HepG2 (cell line): ENCODE measurements around the gene ZFAND3. TPM values are rescaled to one million over a fixed set of nuclear protein-coding genes. Genes with fewer than 3 reads are reported as not detected.

Source experiments
- ATAC-seq: fragments of 200-7000 bp; cut with Tn5 transposase; 3 replicates; pipeline ENCODE4 v1.9.1; 2020; ENCODE audit warnings: mild to moderate bottlenecking, moderate library complexity
- BruUV-seq: library from RNA; stranded (reverse); fragments of 400-500 nt; replicated peaks from 2 replicates; lab custom pipeline; 2021; lab: Mats Ljungman, UMichigan
- CTCF ChIA-PET: fragments of 300-600 bp; formaldehyde crosslinking; extraction: SDS; loops from one replicate; lab custom pipeline; 2021; ENCODE audit warnings: low total read pairs, inconsistent platforms, low intra/inter-chr PET ratio; lab: Yijun Ruan, JAX
- POLR2A ChIA-PET: fragments of 350-600 bp; sonication (Branson Sonifier 250); formaldehyde crosslinking; loops from one replicate; lab custom pipeline; 2020; ENCODE audit warnings: antibody characterized with exemption, inconsistent platforms; lab: Yijun Ruan, JAX
- DNase-seq: peaks from one replicate; pipeline ENCODE4 v3.0.0-alpha.2; 2015; ENCODE audit warnings: low spot score
- FAIRE-seq: peaks from 3 replicates; lab custom pipeline; 2011; peaks lifted over from hg19 to GRCh38; lab: Jason Lieb, UNC
- H2AFZ ChIP-seq: one replicate; pipeline ENCODE4 v1.6.1; 2011; ENCODE audit warnings: low read length, inconsistent platforms
- H3K27ac ChIP-seq: fragments of 300-600 bp; 3 replicates; pipeline ENCODE4 v1.8.0; 2011; ENCODE audit warnings: mixed run types, mild to moderate bottlenecking, mixed read lengths, low read length, inconsistent platforms; ENCODE audit not compliant: insufficient read depth; ENCODE audit errors: extremely low read length
- H3K27me3 ChIP-seq, 2 experiments: fragments of 200-600 bp in 1 of 2; 2 replicates in 1 of 2; 3 replicates in 1 of 2; pipeline versions ENCODE4 v1.6.0 to v1.8.0; 2011; ENCODE audit warnings: low read length in 2 of 2, mild to moderate bottlenecking in 2 of 2, moderate library complexity in 2 of 2, inconsistent platforms in 1 of 2; ENCODE audit not compliant: insufficient read depth in 2 of 2, control insufficient read depth in 1 of 2
- H3K36me3 ChIP-seq, 2 experiments: fragments of 200-600 bp in 1 of 2; replicated peaks in 1 of 2; 2 replicates in 1 of 2; 3 replicates in 1 of 2; pipeline versions ENCODE4 v1.5.1 to v1.8.0; 2011; ENCODE audit warnings: low read length in 2 of 2, inconsistent platforms in 1 of 2; ENCODE audit not compliant: insufficient read depth in 2 of 2, control insufficient read depth in 1 of 2
- H3K4me1 ChIP-seq: 2 replicates; pipeline ENCODE4 v1.5.1; 2012; ENCODE audit warnings: low read length, inconsistent platforms; ENCODE audit not compliant: insufficient read depth
- H3K4me2 ChIP-seq: 2 replicates; pipeline ENCODE4 v1.6.0; 2011; ENCODE audit warnings: low read depth, low read length, inconsistent platforms
- H3K4me3 ChIP-seq, 3 experiments: fragments of 200-600 bp in 1 of 3; sonication (generic), shearing (Covaris generic) in 1 of 3; replicated peaks in 1 of 3; 2 replicates each; pipeline ENCODE4 v1.5.1; 2011 to 2016; ENCODE audit warnings: low read length in 3 of 3, inconsistent platforms in 2 of 3, low read depth in 2 of 3, mild to moderate bottlenecking in 2 of 3, control low read depth in 1 of 3, mixed read lengths in 1 of 3; ENCODE audit not compliant: insufficient read depth in 1 of 3
- H3K79me2 ChIP-seq: one replicate; pipeline ENCODE4 v1.6.1; 2011; ENCODE audit warnings: low read length, inconsistent platforms; ENCODE audit not compliant: insufficient read depth
- H3K9ac ChIP-seq: 2 replicates; pipeline ENCODE4 v1.6.0; 2011; ENCODE audit warnings: mild to moderate bottlenecking, low read depth, low read length, inconsistent platforms; ENCODE audit not compliant: insufficient read depth
- H3K9me3 ChIP-seq: 2 replicates; pipeline ENCODE4 v1.5.1; 2012; ENCODE audit warnings: mild to moderate bottlenecking, low read length
- H4K20me1 ChIP-seq: 2 replicates; pipeline ENCODE4 v1.6.0; 2011; ENCODE audit warnings: inconsistent platforms, mild to moderate bottlenecking, low read length, moderate library complexity; ENCODE audit not compliant: insufficient read depth
- FOXO1 ChIP-seq: sonication (generic); formaldehyde crosslinking; IDR thresholded peaks from 2 replicates; pipeline ENCODE4 v1.4.0; 2020; ENCODE audit warnings: missing genetic modification reagents
- HNRNPLL ChIP-seq: fragments of 200-400 bp; formaldehyde crosslinking; IDR thresholded peaks from 2 replicates; pipeline ENCODE4 v1.6.1; 2017; ENCODE audit warnings: mild to moderate bottlenecking, low read depth, low read length; ENCODE audit not compliant: poor library complexity, severe bottlenecking
- KDM5A ChIP-seq: fragments of 200-600 bp; sonication (generic); IDR thresholded peaks from 2 replicates; pipeline ENCODE4 v1.7.0; 2018; ENCODE audit warnings: antibody characterized with exemption, mild to moderate bottlenecking, low read length, borderline replicate concordance
- RBM22 ChIP-seq: fragments of 200-400 bp; formaldehyde crosslinking; optimal IDR thresholded peaks from 2 replicates; pipeline ENCODE3; 2017; ENCODE audit warnings: mild to moderate bottlenecking, low read length, moderate library complexity
- RNF2 ChIP-seq: fragments of 450-650 bp; conservative IDR thresholded peaks from 2 replicates; pipeline ENCODE4 v1.6.1; 2016; ENCODE audit warnings: low read depth
- SMAD1 ChIP-seq: sonication (generic); formaldehyde crosslinking; IDR thresholded peaks from 2 replicates; pipeline ENCODE4 v1.4.0; 2020; ENCODE audit warnings: missing genetic modification reagents, low read depth, mild to moderate bottlenecking, borderline replicate concordance
- in situ Hi-C: cut with HindIII; loops from 2 replicates; pipeline ENCODE4 v1.10.0; 2017; ENCODE audit warnings: low pct_unique_long_range_greater_than_20kb; ENCODE audit not compliant: extremely low pct_ligation_motif_present
- intact Hi-C: fragments of 100-400 bp; cut with micrococcal nuclease; formaldehyde crosslinking; loops from one replicate; pipeline ENCODE4 v1.10.0; 2022; ENCODE audit not compliant: unreplicated experiment
- polyA plus RNA-seq, 8 experiments: library from polyadenylated mRNA; depleted of rRNA in 3 of 8; stranded (reverse) in 7 of 8; unstranded in 1 of 8; fragments of >200 nt; fragmentation: Illumina TruSeq in 4 of 8; extraction: Trizol in 4 of 8; gene quantifications; 2 replicates each; pipeline versions ENCODE4 v1.2.1 to v1.2.3, GENCODE V29; 2011 to 2016; ENCODE audit warnings: low read depth in 4 of 8, missing spikeins in 1 of 8, mixed read lengths in 1 of 8; ENCODE audit not compliant: insufficient read depth in 1 of 8
- total RNA-seq, 5 experiments: library from RNA; depleted of rRNA; stranded (reverse); fragments of >200 nt; fragmentation: Illumina TruSeq; extraction: Trizol; gene quantifications; 2 replicates each; pipeline ENCODE4 v1.2.3, GENCODE V29; 2016; ENCODE audit warnings: low read depth in 1 of 5
- TF ChIP-seq, protein P1 (sequence below): sonication (generic); formaldehyde crosslinking; IDR thresholded peaks from 2 replicates; pipeline ENCODE4 v1.4.0; 2020; ENCODE audit warnings: low read depth, missing genetic modification reagents
- TF ChIP-seq, protein P2 (sequence below): sonication (generic); formaldehyde crosslinking; IDR thresholded peaks from 2 replicates; pipeline ENCODE4 v1.4.0; 2020; ENCODE audit warnings: missing genetic modification reagents, borderline replicate concordance

ZFAND3 gene
- total and polyA plus RNA-seq, 2 of the 13 experiments (the other 11 are each of a cell fraction or from before 2014, with no cell fraction given) = 16.4 to 17.1 TPM

DNA sequence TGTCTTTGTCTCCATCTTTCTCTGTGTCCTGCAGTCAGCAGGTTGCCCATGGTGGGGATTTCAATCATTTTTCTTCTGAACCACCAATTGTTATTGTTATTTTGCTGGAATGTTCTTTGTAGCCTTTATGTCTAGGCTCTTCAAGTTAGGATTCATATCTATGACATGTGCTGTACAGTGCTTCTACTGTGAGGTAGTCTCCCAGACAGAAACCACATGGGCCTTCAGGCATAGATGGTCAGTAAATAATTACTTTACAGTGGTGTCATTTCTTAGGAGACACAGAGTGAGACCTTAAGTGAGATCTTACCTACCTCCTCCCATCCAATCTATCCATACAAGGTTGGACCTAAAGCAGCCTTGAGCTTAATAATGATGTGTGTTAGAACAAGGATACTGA is 265.5 kb downstream of the ZFAND3 start:
- H3K4me1 ChIP-seq = no peaks in the 10 kb centered on the region
- no peak overlapping the region for H3K4me3 ChIP-seq
- intact Hi-C loops = no loop called here
- no peaks in the 10 kb centered on the region for H3K9me3 ChIP-seq
- ChIA-PET CTCF (no interaction called here), POLR2A (no interaction called here)
- no peaks in the 10 kb centered on the region for H3K27me3 ChIP-seq
- H3K79me2 ChIP-seq = no peaks in the 10 kb centered on the region
- H3K27ac ChIP-seq = no peak overlapping the region
- no peak for ATAC-seq
- no peak overlapping the region for H2AFZ ChIP-seq
- no peaks in the 10 kb centered on the region for H4K20me1 ChIP-seq
- in situ Hi-C loops = no loop called here
- FAIRE-seq = no peak
- H3K4me2 ChIP-seq = no peak overlapping the region
- H3K36me3 ChIP-seq = peaks cover 2 to 14% of the 10 kb centered on the region in 2 experiments; a peak in 4 of 5 replicates
- DNase-seq = no peak
- no peak overlapping the region for H3K9ac ChIP-seq
- BruUV-seq = no TSS peak
- TF ChIP-seq KDM5A (no peak), HNRNPLL (no peak), SMAD1 (CRISPR knock-in tag) (no peak), RNF2 (no peak), FOXO1 (no peak), RBM22 (peak; percentile 60)
- TF ChIP-seq, protein P1, sequence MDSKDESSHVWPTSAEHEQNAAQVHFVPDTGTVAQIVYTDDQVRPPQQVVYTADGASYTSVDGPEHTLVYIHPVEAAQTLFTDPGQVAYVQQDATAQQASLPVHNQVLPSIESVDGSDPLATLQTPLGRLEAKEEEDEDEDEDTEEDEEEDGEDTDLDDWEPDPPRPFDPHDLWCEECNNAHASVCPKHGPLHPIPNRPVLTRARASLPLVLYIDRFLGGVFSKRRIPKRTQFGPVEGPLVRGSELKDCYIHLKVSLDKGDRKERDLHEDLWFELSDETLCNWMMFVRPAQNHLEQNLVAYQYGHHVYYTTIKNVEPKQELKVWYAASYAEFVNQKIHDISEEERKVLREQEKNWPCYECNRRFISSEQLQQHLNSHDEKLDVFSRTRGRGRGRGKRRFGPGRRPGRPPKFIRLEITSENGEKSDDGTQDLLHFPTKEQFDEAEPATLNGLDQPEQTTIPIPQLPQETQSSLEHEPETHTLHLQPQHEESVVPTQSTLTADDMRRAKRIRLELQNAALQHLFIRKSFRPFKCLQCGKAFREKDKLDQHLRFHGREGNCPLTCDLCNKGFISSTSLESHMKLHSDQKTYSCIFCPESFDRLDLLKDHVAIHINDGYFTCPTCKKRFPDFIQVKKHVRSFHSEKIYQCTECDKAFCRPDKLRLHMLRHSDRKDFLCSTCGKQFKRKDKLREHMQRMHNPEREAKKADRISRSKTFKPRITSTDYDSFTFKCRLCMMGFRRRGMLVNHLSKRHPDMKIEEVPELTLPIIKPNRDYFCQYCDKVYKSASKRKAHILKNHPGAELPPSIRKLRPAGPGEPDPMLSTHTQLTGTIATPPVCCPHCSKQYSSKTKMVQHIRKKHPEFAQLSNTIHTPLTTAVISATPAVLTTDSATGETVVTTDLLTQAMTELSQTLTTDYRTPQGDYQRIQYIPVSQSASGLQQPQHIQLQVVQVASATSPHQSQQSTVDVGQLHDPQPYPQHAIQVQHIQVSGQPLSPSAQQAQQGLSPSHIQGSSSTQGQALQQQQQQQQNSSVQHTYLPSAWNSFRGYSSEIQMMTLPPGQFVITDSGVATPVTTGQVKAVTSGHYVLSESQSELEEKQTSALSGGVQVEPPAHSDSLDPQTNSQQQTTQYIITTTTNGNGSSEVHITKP (CRISPR knock-in tag) = no peak
- TF ChIP-seq, protein P2, sequence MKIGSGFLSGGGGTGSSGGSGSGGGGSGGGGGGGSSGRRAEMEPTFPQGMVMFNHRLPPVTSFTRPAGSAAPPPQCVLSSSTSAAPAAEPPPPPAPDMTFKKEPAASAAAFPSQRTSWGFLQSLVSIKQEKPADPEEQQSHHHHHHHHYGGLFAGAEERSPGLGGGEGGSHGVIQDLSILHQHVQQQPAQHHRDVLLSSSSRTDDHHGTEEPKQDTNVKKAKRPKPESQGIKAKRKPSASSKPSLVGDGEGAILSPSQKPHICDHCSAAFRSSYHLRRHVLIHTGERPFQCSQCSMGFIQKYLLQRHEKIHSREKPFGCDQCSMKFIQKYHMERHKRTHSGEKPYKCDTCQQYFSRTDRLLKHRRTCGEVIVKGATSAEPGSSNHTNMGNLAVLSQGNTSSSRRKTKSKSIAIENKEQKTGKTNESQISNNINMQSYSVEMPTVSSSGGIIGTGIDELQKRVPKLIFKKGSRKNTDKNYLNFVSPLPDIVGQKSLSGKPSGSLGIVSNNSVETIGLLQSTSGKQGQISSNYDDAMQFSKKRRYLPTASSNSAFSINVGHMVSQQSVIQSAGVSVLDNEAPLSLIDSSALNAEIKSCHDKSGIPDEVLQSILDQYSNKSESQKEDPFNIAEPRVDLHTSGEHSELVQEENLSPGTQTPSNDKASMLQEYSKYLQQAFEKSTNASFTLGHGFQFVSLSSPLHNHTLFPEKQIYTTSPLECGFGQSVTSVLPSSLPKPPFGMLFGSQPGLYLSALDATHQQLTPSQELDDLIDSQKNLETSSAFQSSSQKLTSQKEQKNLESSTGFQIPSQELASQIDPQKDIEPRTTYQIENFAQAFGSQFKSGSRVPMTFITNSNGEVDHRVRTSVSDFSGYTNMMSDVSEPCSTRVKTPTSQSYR = no peak
